Measurements from ENCODE around the gene KRT4.
A peak's percentile ranks its signal among the peaks of the same experiment; 100 is the strongest.

Gene KRT4

GRCh38 chr12:52836491-52837412, 22.8 kb upstream of the KRT4 start:
- no peak for ATAC-seq
- no peak for DNase-seq

GRCh38 chr12:52836042-52836466, 22.1 kb upstream of the KRT4 start:
- ATAC-seq: peak; percentile 94
- peak; percentile 82 for DNase-seq

- peak; percentile 45 for DNase-seq
These were observed 21.5 kb upstream of the KRT4 start for GRCh38 chr12:52835271-52836041.

GRCh38 chr12:52834727-52835001, 20.7 kb upstream of the KRT4 start:
- ATAC-seq: no peak
- DNase-seq: no peak

More at GRCh38 chr12:52835271-52836041, 21.5 kb upstream of the KRT4 start:
- ATAC-seq: no peak

GRCh38 chr12:52833922-52834726, 20.2 kb upstream of the KRT4 start, which contains the start of gene KRT79:
Gene KRT79 (minus strand): TSS chr12:52834311. CDS start chr12:52834260, 51 bp downstream.
- DNase-seq (no peak), ATAC-seq (no peak)

GRCh38 chr12:52832985-52833905, 19.3 kb upstream of the KRT4 start:
- no peak for ATAC-seq
- DNase-seq: no peak

- ATAC-seq (no peak), DNase-seq (no peak)
These were observed 18.5 kb upstream of the KRT4 start for GRCh38 chr12:52832451-52832850.

GRCh38 chr12:52831251-52831650, 17.3 kb upstream of the KRT4 start:
- ATAC-seq (no peak), DNase-seq (no peak)

GRCh38 chr12:52829986-52830770, 16.3 kb upstream of the KRT4 start:
- no peak for DNase-seq

GRCh38 chr12:52828591-52829021, 14.7 kb upstream of the KRT4 start:
- DNase-seq (no peak), ATAC-seq (no peak)

More at GRCh38 chr12:52829986-52830770, 16.3 kb upstream of the KRT4 start:
- no peak for ATAC-seq

- ATAC-seq (no peak), DNase-seq (no peak)
These were observed 14.2 kb upstream of the KRT4 start for GRCh38 chr12:52828156-52828555.

- ATAC-seq (no peak), DNase-seq (no peak)
These were observed 13.7 kb upstream of the KRT4 start for GRCh38 chr12:52827499-52828090.

GRCh38 chr12:52826611-52827498, 12.9 kb upstream of the KRT4 start:
- no peak for ATAC-seq

GRCh38 chr12:52825961-52826360, 12.0 kb upstream of the KRT4 start:
- ATAC-seq: no peak
- no peak for DNase-seq

More at GRCh38 chr12:52826611-52827498, 12.9 kb upstream of the KRT4 start:
- DNase-seq: no peak

GRCh38 chr12:52824741-52825410, 11.0 kb upstream of the KRT4 start:
- no peak for ATAC-seq
- DNase-seq: no peak

GRCh38 chr12:52823761-52824450, 10.0 kb upstream of the KRT4 start:
- ATAC-seq: no peak
- no peak for DNase-seq

- no peak for ATAC-seq
These were observed 9.0 kb upstream of the KRT4 start for GRCh38 chr12:52822771-52823510.

More at GRCh38 chr12:52822771-52823510, 9.0 kb upstream of the KRT4 start:
- no peak for DNase-seq
